ENCODE measurements around the gene BST1.
A peak's percentile ranks its signal among the peaks of the same experiment; 100 is the strongest.

The BST1 gene

DNA sequence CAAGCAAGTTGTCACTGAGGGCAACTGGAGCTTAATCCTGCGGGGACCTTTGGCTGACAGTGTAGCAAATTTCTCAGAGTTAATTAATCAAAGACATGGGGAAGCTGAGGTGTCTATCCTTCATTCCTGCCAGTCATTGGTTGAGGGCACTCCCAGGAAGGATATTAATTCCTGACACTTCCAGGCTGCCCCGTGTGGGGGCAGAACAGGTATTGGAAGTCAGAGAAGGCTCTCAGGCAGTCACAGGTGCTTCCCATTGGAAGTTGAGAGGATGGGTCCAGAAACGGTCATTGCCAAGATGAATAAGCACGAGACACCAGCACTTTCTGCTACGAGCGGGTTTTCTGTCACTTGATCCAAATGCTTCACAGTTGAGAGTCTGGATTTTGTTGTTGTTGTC lies 46.1 kb downstream of the BST1 start:
- TF ChIP-seq TAF1 (IDR thresholded peaks at IDR 0.05; ENCODE audit: borderline replicate concordance, insufficient read depth, low read length) = no peak
- no peak for TF ChIP-seq FOXP2 (optimal IDR thresholded peaks at IDR 0.05; ENCODE audit: borderline replicate concordance, extremely low read depth, extremely low read length, insufficient read depth)
- TF ChIP-seq, protein P1, sequence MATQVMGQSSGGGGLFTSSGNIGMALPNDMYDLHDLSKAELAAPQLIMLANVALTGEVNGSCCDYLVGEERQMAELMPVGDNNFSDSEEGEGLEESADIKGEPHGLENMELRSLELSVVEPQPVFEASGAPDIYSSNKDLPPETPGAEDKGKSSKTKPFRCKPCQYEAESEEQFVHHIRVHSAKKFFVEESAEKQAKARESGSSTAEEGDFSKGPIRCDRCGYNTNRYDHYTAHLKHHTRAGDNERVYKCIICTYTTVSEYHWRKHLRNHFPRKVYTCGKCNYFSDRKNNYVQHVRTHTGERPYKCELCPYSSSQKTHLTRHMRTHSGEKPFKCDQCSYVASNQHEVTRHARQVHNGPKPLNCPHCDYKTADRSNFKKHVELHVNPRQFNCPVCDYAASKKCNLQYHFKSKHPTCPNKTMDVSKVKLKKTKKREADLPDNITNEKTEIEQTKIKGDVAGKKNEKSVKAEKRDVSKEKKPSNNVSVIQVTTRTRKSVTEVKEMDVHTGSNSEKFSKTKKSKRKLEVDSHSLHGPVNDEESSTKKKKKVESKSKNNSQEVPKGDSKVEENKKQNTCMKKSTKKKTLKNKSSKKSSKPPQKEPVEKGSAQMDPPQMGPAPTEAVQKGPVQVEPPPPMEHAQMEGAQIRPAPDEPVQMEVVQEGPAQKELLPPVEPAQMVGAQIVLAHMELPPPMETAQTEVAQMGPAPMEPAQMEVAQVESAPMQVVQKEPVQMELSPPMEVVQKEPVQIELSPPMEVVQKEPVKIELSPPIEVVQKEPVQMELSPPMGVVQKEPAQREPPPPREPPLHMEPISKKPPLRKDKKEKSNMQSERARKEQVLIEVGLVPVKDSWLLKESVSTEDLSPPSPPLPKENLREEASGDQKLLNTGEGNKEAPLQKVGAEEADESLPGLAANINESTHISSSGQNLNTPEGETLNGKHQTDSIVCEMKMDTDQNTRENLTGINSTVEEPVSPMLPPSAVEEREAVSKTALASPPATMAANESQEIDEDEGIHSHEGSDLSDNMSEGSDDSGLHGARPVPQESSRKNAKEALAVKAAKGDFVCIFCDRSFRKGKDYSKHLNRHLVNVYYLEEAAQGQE (IDR thresholded peaks at IDR 0.05; ENCODE audit: insufficient read depth in 1 of 2, low read depth in 2 of 2, low read length in 2 of 2) = no peak
- TF ChIP-seq SIN3A (IDR thresholded peaks at IDR 0.05; ENCODE audit: borderline replicate concordance, insufficient read depth, low read length) = no peak
- TF ChIP-seq POLR2AphosphoS5 (IDR thresholded peaks at IDR 0.05; ENCODE audit: low read depth, low read length) = no peak

DNA sequence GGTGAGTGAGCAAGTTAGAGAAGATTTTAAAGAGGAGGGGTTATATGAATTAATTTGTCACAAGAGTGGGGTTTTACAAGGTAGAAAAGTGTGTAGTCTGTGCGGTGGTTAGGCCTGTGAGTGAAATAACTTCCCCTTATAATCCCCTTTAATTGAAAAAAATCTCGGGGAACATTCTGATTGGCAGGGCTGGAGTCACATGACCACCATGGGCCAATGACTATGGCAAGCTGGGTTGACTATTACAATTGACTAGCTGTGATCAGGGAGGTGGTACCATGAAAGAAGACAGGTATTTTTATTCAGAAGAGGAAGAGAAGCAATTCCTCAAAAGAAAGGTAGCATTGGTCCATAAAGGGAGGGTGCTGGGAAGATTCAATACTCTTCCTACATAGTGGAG lies 48.3 kb downstream of the BST1 start:
- TF ChIP-seq TAF1 (IDR thresholded peaks at IDR 0.05; ENCODE audit: borderline replicate concordance, insufficient read depth, low read length) = no peak
- TF ChIP-seq SIN3A (IDR thresholded peaks at IDR 0.05; ENCODE audit: borderline replicate concordance, insufficient read depth, low read length) = no peak
- TF ChIP-seq, protein P1 (IDR thresholded peaks at IDR 0.05; ENCODE audit: insufficient read depth in 1 of 2, low read depth in 2 of 2, low read length in 2 of 2) = no peak
- TF ChIP-seq POLR2AphosphoS5 (IDR thresholded peaks at IDR 0.05; ENCODE audit: low read depth, low read length) = no peak
- no peak for TF ChIP-seq FOXP2 (optimal IDR thresholded peaks at IDR 0.05; ENCODE audit: borderline replicate concordance, extremely low read depth, extremely low read length, insufficient read depth)

DNA sequence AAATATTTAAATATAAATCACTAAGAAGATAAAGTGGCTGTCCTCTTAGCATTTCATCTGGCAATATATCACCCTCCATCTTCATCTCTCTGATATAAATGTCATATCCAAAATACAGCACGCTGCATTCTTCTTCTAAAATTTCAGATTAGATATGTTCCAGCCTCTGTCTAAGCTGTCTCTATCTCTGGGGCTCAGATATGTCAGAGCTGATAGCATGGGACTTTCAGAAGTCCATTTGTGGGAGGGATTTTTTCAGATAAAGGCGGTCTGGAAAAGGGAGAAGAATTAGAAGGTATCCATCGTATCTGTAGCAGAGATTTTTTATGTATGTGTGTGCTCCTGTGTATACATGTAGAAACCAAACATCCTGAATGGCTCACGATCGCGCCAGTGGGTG lies 50.2 kb downstream of the BST1 start:
- TF ChIP-seq POLR2AphosphoS5 (IDR thresholded peaks at IDR 0.05; ENCODE audit: low read depth, low read length) (no peak), SIN3A (IDR thresholded peaks at IDR 0.05; ENCODE audit: borderline replicate concordance, insufficient read depth, low read length) (no peak), TAF1 (IDR thresholded peaks at IDR 0.05; ENCODE audit: borderline replicate concordance, insufficient read depth, low read length) (no peak), FOXP2 (optimal IDR thresholded peaks at IDR 0.05; ENCODE audit: borderline replicate concordance, extremely low read depth, extremely low read length, insufficient read depth) (no peak)
- TF ChIP-seq, protein P1 (IDR thresholded peaks at IDR 0.05; ENCODE audit: insufficient read depth in 1 of 2, low read depth in 2 of 2, low read length in 2 of 2) = no peak

DNA sequence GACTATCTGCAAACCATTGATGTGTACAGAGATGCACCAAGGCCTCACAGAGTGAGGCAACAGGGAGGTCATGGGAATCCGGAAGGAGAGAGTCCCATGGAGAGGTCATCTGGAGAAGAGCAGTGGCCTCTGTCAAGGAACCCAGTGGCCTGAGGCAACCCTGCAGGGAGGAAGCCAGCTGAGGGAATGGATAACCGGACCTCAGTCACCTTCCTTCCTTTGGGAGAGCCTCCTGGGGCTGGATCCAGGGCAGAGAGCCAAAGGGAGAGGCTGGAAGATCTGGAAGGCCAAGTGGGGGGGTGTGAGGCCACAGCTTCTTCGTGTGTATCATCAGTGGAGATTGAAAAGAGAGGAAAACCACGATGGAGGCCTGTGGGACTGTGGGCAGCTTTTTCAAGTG lies 50.9 kb downstream of the BST1 start:
- TF ChIP-seq, protein P1 (IDR thresholded peaks at IDR 0.05; ENCODE audit: insufficient read depth in 1 of 2, low read depth in 2 of 2, low read length in 2 of 2) = no peak
- no peak for TF ChIP-seq TAF1 (IDR thresholded peaks at IDR 0.05; ENCODE audit: borderline replicate concordance, insufficient read depth, low read length)
- no peak for TF ChIP-seq POLR2AphosphoS5 (IDR thresholded peaks at IDR 0.05; ENCODE audit: low read depth, low read length)
- TF ChIP-seq FOXP2 (optimal IDR thresholded peaks at IDR 0.05; ENCODE audit: borderline replicate concordance, extremely low read depth, extremely low read length, insufficient read depth) = peak; percentile 35
- no peak for TF ChIP-seq SIN3A (IDR thresholded peaks at IDR 0.05; ENCODE audit: borderline replicate concordance, insufficient read depth, low read length)

DNA sequence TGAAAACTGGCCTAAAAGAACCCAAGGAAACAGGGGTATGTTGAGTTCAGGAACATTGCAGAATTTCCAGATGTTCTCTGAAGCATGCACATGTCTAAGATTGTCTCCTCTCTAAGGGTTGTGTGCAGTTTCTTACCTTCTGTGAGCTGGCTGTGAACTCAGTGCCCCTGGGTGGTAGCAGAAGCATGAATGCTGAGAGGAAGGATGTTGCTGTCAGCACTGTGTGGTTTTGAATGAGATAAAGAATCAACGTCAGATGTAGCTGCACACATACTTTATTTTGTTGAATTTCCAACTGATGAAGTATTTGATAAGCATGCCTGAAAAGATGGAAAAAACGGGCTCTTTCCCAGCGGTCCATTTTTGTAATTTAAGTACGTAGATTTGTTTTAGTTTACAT lies 51.5 kb downstream of the BST1 start:
- TF ChIP-seq SIN3A (IDR thresholded peaks at IDR 0.05; ENCODE audit: borderline replicate concordance, insufficient read depth, low read length) (no peak), POLR2AphosphoS5 (IDR thresholded peaks at IDR 0.05; ENCODE audit: low read depth, low read length) (no peak), TAF1 (IDR thresholded peaks at IDR 0.05; ENCODE audit: borderline replicate concordance, insufficient read depth, low read length) (no peak), FOXP2 (optimal IDR thresholded peaks at IDR 0.05; ENCODE audit: borderline replicate concordance, extremely low read depth, extremely low read length, insufficient read depth) (no peak)
- TF ChIP-seq, protein P1 (IDR thresholded peaks at IDR 0.05; ENCODE audit: insufficient read depth in 1 of 2, low read depth in 2 of 2, low read length in 2 of 2) = no peak

All from PFSK-1 (cell line).